ENCODE data around the gene GATB. TPM values are rescaled to one million over a fixed set of nuclear protein-coding genes. Genes with fewer than 3 reads are reported as not detected.

GATB gene
- total RNA-seq, 2 donors from 2014 or later = 28.1 to 131 TPM

DNA sequence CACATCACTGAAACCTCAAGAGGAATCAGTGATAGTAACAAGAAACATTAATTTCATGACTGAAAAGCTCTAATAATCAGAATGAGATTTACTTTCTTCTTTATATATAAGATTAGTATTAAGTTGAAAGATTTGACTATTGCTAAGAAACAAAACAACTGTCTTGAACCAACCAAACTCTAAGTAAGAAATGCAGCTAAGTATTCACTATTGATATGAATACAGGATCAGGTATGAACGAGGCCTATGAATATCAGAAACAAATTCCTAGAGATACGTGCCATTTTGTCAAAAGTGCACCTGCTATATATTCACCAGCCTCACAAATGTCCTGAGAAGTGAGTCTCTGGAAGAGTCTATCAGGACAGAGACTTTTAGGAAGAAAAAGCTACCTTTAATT, 32.1 kb downstream of the GATB start:
- H3K9me3 ChIP-seq = no peaks in the 10 kb centered on the region
- H3K4me3 ChIP-seq = no peak overlapping the region
- no peak overlapping the region for H3K27ac ChIP-seq
- H3K27me3 ChIP-seq = no peaks in the 10 kb centered on the region
- no peaks in the 10 kb centered on the region for H3K4me1 ChIP-seq
- no peak for DNase-seq (ENCODE audit: low spot score)
- H3K36me3 ChIP-seq = no peaks in the 10 kb centered on the region
- TF ChIP-seq, protein P1, sequence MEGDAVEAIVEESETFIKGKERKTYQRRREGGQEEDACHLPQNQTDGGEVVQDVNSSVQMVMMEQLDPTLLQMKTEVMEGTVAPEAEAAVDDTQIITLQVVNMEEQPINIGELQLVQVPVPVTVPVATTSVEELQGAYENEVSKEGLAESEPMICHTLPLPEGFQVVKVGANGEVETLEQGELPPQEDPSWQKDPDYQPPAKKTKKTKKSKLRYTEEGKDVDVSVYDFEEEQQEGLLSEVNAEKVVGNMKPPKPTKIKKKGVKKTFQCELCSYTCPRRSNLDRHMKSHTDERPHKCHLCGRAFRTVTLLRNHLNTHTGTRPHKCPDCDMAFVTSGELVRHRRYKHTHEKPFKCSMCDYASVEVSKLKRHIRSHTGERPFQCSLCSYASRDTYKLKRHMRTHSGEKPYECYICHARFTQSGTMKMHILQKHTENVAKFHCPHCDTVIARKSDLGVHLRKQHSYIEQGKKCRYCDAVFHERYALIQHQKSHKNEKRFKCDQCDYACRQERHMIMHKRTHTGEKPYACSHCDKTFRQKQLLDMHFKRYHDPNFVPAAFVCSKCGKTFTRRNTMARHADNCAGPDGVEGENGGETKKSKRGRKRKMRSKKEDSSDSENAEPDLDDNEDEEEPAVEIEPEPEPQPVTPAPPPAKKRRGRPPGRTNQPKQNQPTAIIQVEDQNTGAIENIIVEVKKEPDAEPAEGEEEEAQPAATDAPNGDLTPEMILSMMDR (IDR thresholded peaks at IDR 0.05) = no peak

DNA sequence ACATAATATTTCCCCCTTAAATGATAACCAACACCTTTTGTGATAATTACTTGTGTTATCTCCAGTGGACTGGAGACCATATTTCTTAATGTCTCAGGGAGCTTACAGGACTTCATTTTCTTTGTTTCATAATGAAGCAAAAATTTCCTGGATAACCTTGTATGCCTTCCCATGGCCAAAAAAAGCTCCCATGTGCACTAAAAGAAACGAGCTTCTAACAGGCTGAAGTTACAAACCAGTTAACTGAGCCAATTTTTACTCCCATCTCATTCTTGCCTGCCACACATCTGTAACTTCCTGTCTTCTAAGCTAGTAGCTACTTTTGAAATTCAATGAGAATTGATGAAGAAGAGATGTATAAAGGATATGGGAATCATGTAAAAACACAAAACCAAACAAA, 32.8 kb downstream of the GATB start:
- Histone ChIP-seq H3K4me1 (no peaks in the 10 kb centered on the region), H3K36me3 (no peaks in the 10 kb centered on the region), H3K9me3 (no peaks in the 10 kb centered on the region), H3K4me3 (no peak overlapping the region), H3K27me3 (no peaks in the 10 kb centered on the region), H3K27ac (no peak overlapping the region)
- no peak for DNase-seq (ENCODE audit: low spot score)
- TF ChIP-seq, protein P1 (IDR thresholded peaks at IDR 0.05) = no peak

DNA sequence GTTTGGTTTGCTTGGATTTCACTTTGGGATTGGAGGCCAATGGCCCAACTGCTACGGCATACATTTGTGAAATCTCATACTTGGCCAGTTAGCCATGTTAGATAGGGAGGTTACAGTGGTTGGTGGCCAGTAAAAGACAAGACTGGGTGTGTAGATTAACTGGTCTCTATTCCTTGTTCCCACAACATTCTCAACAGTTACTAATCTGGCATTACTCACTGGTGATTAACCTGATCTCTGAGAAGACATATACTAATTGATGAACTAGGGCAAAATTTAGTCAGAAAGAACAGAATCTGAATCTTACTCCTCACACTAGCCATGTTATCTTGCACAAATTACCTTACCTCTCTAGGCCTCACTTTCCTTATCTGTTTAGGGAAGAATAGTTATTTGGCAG, 33.4 kb downstream of the GATB start:
- H3K4me1 ChIP-seq = no peaks in the 10 kb centered on the region
- TF ChIP-seq, protein P1 (IDR thresholded peaks at IDR 0.05) = no peak
- no peaks in the 10 kb centered on the region for H3K27me3 ChIP-seq
- no peak overlapping the region for H3K27ac ChIP-seq
- no peak overlapping the region for H3K4me3 ChIP-seq
- H3K36me3 ChIP-seq = no peaks in the 10 kb centered on the region
- DNase-seq (ENCODE audit: low spot score) = no peak
- H3K9me3 ChIP-seq = no peaks in the 10 kb centered on the region

DNA sequence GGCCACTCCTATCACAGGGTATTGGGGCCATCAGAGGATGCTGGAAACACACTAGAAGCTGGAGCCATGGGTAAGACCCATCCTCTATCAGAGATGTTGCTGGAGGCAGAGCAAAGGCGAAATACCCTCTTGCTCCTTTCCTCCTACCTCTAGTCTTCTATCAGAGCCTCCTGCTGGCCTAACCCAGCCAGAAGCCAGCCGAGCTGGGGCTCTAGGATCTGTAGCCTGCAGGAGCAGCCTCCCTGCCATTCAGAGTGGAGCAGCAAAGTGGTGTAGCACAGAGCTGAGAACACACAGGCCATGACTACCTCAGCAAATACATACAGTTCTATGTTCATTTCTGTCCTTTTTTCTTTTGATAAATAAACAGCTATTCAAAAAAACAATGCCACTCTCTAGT, 35.7 kb downstream of the GATB start:
- H3K36me3 ChIP-seq = no peaks in the 10 kb centered on the region
- no peak for DNase-seq (ENCODE audit: low spot score)
- H3K9me3 ChIP-seq = no peaks in the 10 kb centered on the region
- H3K4me1 ChIP-seq = peaks cover 0 to 2% of the 10 kb centered on the region in 2 donors
- H3K27me3 ChIP-seq = no peaks in the 10 kb centered on the region
- TF ChIP-seq, protein P1 (IDR thresholded peaks at IDR 0.05) = no peak
- H3K4me3 ChIP-seq = no peak overlapping the region
- H3K27ac ChIP-seq = no peak overlapping the region

DNA sequence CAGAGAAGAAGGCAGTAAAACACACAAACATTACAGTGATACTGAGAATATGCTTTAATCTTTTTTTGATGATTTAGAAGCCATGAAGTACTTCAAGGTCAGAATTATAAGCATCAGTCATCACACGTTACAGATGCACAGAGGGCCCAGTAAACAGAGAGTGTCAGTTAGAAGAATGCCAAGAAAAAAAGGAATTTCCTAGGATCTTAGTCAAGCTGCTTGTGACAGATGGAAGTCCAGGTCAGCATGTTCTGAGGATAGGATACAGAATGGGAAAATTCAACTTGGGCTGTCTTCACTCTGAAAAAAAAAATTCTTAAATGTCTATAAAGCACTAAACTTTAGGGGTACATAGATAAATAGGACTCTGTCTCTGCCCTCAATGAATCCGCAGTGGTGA, 38.9 kb downstream of the GATB start:
- DNase-seq (ENCODE audit: low spot score) = no peak
- Histone ChIP-seq H3K4me3 (no peak overlapping the region), H3K4me1 (peaks cover 0 to 13% of the 10 kb centered on the region in 2 donors), H3K27ac (no peak overlapping the region), H3K9me3 (no peaks in the 10 kb centered on the region), H3K36me3 (no peaks in the 10 kb centered on the region), H3K27me3 (no peaks in the 10 kb centered on the region)
- TF ChIP-seq, protein P1 (IDR thresholded peaks at IDR 0.05) = no peak

DNA sequence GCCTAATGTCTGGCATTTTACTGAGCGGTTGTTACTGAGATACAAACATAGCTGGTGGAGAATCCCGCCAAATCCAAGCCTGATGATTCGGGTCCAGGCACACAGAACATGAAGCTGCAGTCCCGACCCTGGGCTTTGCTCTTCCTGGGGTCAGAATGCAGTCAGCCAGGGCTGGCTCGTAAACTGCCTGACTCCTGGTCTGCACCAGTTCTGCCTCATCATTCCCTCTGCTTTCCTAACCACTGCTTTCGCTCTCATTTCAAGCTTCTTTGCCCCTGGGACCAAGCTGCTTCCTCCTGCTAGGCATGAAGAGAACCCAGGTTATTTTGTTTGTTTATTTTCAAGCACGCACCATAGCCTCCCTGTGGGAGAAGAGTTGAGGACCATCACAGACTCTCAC, 39.3 kb downstream of the GATB start:
- no peak for DNase-seq (ENCODE audit: low spot score)
- no peak overlapping the region for H3K27ac ChIP-seq
- no peaks in the 10 kb centered on the region for H3K27me3 ChIP-seq
- TF ChIP-seq, protein P1 (IDR thresholded peaks at IDR 0.05) = no peak
- no peaks in the 10 kb centered on the region for H3K9me3 ChIP-seq
- H3K36me3 ChIP-seq = no peaks in the 10 kb centered on the region
- H3K4me1 ChIP-seq = peaks cover 0 to 13% of the 10 kb centered on the region in 2 donors
- no peak overlapping the region for H3K4me3 ChIP-seq

All from right atrium auricular region (tissue), 2 donors.